Fibroblast of upper back skin (primary cell): ENCODE measurements around the gene DCLK1.
"Not testable (repeated sequence)": the region's sequence is repeated elsewhere in the genome, so short reads cannot be mapped to it uniquely, and the experiment has no call there.

Experiments
- DNase-seq: peaks from one replicate; pipeline ENCODE4 v3.0.0-alpha.2; 2013

DCLK1 gene

GRCh38 chr13:36082806-36083205, 48.4 kb downstream of the DCLK1 start:
- DNase-seq, result no peak

GRCh38 chr13:36082396-36082795, 48.8 kb downstream of the DCLK1 start:
- DNase-seq, result no peak

GRCh38 chr13:36076211-36076610, 55.0 kb downstream of the DCLK1 start:
- no peak for DNase-seq

GRCh38 chr13:36074659-36075058, 56.5 kb downstream of the DCLK1 start:
- DNase-seq, result no peak

- DNase-seq, result no peak
Observed at GRCh38 chr13:36072152-36072935, 58.8 kb downstream of the DCLK1 start.

GRCh38 chr13:36070504-36071192, 60.5 kb downstream of the DCLK1 start:
- not testable (repeated sequence) for DNase-seq

- DNase-seq, result peak; percentile 48
Observed at GRCh38 chr13:36069881-36070366, 61.3 kb downstream of the DCLK1 start.

- no peak for DNase-seq
Observed at GRCh38 chr13:36068991-36069390, 62.2 kb downstream of the DCLK1 start.

GRCh38 chr13:36068566-36068965, 62.6 kb downstream of the DCLK1 start:
- no peak for DNase-seq

GRCh38 chr13:36067746-36068381, 63.3 kb downstream of the DCLK1 start:
- DNase-seq, result peak; percentile 63

- DNase-seq, result no peak
Observed at GRCh38 chr13:36062249-36062648, 68.9 kb downstream of the DCLK1 start.

- no peak for DNase-seq
Observed at GRCh38 chr13:36061621-36062020, 69.6 kb downstream of the DCLK1 start.

GRCh38 chr13:36061054-36061453, 70.1 kb downstream of the DCLK1 start:
- no peak for DNase-seq

GRCh38 chr13:36059321-36059720, 71.9 kb downstream of the DCLK1 start:
- DNase-seq, result peak; percentile 35

- no peak for DNase-seq
Observed at GRCh38 chr13:36058116-36058515, 73.1 kb downstream of the DCLK1 start.

- no peak for DNase-seq
Observed at GRCh38 chr13:36057547-36057946, 73.6 kb downstream of the DCLK1 start.

- DNase-seq, result no peak
Observed at GRCh38 chr13:36057041-36057440, 74.1 kb downstream of the DCLK1 start.

- DNase-seq, result no peak
Observed at GRCh38 chr13:36055366-36055765, 75.8 kb downstream of the DCLK1 start.

- DNase-seq, result no peak
Observed at GRCh38 chr13:36054041-36054440, 77.1 kb downstream of the DCLK1 start.

- peak; percentile 55 for DNase-seq
Observed at GRCh38 chr13:36051082-36051481, 80.1 kb downstream of the DCLK1 start.

- no peak for DNase-seq
Observed at GRCh38 chr13:36046672-36047071, 84.5 kb downstream of the DCLK1 start.

GRCh38 chr13:36038785-36039555, 92.2 kb downstream of the DCLK1 start:
- DNase-seq, result peak; percentile 53

GRCh38 chr13:36033035-36033434, 98.1 kb downstream of the DCLK1 start:
- DNase-seq, result no peak
